HT-29 (cell line): ENCODE results near the gene LAMA2. TPM values are rescaled to one million over a fixed set of nuclear protein-coding genes. Genes with fewer than 3 reads are reported as not detected.
A peak's percentile ranks its signal among the peaks of the same experiment; 100 is the strongest.

Experiments used
- DNase-seq: peaks from one replicate; pipeline ENCODE4 v3.0.0-alpha.2; 2015; ENCODE audit warnings: low spot score
- total RNA-seq: library from RNA; depleted of rRNA; stranded (reverse); fragments of >200 nt; shearing (Covaris generic); gene quantifications from 2 replicates; pipeline ENCODE4 v1.2.3, GENCODE V29; 2014

Gene LAMA2
- total RNA-seq, 1 experiment from 2014 or later, result 0.08 TPM

DNA sequence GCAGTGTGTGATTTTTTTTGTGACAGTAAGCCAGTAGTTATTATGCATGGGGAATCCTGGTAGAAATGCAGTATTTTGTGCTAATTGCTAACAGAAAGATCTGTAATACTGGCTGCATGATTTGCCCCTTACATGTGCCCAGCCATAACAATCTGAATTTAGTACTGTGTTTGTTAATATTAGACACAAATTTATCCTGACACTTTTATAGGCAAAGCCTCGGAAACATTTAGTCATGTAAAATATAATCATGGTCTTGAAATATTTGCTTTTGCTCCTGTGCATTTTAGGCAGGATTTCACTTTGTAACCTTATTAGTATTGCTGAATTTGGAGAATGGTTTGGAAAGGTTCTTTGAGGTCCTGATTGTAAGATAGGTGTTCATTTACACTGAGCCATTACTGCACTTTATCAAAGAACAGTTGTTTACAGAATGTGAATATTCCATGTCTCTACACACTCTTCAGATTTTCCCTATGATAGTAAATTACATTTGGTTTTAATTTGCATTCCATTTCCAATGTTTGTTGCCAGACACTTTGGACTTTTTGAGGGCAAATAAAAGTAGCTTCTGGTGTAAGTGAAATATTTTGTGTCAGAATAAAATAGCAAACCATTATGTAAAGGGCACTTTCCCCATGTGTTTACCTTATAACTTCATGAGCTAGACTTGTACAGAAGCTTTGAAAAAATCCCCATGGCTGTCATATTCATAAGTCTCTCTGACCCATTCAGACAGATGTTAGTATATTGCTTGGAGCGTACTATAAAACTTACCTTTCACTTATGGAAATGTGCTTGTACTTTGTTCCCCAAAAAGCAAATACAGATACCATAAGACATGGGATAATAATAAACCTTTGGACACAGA, 477.1 kb downstream of the LAMA2 start:
- DNase-seq, result no peak

DNA sequence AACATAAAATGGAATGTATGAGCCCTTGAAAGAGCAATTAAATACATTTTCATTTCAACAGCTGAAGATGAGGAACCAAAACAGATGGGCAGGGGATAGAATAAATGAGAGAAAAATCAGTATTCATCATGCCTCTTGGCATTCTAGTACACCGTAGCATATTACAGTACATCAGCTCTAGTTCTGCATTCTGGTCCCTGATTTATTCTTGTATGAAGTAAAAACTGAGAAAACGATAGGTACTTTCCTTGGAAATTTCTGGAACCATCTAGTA, 477.7 kb downstream of the LAMA2 start:
- DNase-seq, result no peak

DNA sequence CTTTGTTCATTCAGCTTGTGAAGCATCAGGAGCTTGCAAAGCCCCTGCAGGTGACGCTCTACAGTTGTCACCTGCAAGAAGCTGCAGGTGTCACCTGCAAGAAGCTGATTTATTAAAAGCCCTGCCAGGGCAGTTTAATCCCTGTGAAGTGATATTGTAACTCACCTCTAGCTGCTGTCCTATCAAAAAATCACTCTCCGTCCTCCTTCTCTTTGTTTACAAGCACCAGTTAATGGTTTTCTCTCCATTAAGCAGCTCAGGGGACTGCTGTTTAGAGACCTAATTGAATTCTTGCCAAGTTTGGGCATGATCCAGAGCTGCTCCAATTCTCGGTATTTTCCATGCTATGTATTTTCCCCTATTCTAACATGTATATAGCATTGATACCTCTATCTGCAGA, 481.1 kb downstream of the LAMA2 start:
- no peak for DNase-seq

DNA sequence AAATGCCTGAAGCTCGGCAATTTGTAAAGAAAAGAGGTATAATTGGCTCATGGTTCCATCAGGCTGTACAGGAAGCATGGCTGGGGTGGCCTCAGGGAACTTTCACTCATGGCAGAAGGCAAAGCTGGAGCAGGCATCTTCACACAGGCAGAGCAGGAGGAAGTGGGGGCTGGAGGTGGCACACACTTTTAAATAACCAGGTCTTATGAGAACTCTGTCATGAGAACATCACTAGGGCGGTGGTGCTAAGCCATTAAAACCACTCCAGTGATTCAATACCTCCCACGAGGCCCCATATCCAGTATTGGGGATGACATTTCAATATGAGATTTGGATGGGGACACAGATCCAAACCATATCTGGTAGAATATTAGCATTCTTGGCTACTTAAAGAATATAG, 481.8 kb downstream of the LAMA2 start:
- DNase-seq, result no peak

DNA sequence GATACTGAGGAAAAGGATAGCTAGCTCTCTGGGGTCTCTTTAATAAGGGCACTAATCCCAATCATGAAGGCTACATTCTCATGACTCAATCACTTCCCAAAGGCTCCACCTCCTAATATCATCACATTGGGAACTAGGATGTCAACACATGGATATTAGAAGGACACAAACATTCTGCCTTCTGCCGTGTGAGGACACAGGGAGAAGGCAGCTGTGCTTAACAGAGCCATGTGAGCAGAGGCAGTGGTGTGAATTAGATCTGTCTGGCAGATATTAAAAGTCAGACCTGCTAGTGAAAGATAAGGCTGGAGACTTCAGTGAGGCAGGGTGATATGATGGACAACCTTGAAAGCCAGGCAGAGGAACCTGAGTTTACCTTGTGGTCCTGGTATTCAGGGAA, 485.1 kb downstream of the LAMA2 start:
- no peak for DNase-seq

DNA sequence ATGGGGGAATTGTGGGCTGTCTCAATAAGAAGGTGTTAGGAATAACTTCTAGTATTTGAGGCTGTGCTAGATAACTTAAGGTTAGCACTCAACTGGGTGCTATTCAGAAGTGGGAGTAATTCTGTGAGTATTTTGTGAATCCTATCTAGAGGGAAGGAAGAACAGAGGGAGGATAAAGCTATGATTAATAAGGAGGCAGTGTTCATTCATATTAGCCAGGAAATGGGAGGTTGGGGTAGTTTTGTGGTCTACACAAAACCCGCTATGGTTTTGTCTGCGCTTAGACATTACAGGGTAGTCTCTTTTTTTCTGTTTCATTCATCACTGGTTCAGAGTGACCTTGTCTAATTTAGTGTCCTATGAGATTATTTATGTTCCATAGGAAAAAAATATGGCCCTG, 486.0 kb downstream of the LAMA2 start:
- DNase-seq, result no peak

DNA sequence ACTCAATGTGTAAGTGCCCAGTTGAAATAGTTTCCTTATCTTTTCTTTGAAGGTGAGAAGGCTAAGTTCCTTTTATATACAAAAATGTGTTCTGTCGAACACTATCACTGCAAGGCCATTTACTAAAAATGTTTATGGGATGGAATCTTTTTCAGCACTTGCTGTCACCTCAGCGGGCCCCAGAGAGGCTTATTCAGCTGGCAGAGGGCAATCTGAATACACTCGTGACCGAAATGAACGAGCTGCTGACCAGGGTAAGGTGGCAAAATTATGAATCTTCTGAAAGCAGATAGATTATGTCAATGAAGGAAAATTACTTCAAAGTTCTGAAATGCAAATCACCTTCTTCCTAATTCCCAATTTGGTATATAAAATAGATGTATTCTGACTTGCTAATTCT, 486.8 kb downstream of the LAMA2 start:
- no peak for DNase-seq

DNA sequence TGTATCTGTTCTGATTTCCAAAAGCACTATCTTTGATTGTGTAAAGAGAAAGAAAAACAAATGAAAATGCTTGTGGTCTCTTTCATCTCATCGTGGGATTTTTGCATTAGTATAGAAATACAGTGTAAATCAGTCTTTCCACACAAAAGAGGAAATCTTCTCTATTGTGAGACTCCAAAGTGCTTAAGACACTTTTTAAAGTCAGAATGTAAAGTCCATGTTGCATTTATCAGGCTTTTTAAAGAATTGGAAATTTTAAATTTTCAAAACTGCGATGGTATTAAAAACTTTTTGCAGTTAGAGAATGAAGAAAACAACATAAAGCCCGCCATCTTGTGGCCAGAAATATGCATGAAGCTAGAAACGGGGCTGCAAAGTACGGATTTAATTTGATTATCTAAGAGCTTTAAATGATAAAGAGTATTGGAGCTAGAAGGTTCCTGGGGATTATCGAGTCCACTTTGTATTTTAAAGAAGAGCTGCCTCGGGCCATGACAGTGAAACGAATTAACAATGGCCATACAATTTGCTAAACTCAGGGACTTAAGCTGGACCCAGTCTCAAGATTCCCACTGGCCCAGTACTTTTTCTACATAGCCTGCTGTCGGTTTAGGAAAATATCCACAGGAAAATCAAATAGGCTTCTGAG, 487.5 kb downstream of the LAMA2 start:
- DNase-seq, result peak; percentile 79

DNA sequence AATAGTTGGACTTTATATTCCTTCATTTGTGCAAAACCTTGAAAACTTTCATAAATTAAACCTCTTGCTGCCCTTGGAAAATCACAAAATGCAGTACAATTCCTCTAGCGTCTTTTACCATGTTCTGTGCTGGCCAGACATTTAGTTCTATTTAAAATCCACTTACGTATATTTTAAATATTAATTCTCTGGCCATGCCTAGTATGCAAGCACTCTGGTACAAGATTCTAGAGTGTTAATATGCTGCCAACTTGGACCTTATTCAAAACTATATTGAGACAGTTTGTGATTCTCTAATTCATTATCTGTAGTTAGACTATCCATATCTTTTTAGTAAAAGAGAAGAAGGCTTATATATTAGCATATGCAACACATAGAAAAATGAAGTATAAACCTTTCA, 498.9 kb downstream of the LAMA2 start:
- no peak for DNase-seq

DNA sequence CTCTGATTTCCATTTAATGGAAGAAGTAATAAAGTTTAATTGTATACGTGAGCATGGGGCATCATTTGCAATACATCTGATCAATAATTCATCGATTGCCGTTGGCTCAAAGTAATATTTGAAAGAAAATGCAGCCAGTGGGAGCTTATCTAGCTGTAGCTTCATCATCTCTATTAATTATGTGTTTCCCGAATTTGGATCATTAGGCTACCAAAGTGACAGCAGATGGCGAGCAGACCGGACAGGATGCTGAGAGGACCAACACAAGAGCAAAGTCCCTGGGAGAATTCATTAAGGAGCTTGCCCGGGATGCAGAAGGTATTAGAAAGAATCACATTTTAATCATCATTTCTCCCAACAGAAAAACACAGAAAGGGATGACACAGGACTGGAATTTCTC, 500.0 kb downstream of the LAMA2 start:
- no peak for DNase-seq

DNA sequence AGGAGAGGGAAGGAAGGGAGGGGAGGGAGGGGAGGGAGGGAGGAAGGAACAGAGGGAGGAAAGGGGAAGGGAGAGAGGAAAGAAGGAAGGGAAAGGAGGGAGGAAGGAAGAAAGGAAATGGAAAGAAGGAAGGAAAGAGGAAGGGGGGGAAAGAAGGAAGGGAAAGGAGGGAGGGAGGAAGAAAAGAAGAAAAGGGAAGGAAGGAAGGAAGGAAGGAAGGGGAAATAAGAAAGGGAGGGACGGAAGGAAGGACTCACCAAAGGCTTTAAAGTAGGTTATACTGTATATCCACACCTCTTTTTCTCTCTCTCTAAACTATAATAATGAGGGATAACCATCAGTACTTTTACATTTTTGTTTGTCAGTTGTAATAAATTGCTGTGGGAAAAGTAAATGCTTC, 502.2 kb downstream of the LAMA2 start:
- no peak for DNase-seq

DNA sequence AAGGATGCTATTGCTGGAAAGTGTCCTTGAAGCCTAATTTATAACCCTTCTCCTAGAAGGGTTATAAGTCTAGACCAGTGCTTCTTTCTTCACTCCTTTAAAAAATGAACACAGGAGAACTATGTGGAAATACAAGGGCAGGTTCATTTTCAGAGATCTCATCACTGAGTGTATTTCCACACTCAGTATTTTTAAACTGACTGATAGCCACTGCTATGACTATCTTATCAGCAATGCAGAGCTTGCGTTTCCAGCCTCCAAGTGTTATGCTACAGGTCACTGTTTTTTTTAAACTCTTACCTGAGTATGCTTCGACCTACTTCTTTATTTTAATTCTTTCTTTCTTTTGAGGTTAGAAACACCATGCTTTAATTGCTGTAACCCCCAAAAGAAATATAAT, 508.0 kb downstream of the LAMA2 start:
- DNase-seq, result no peak

DNA sequence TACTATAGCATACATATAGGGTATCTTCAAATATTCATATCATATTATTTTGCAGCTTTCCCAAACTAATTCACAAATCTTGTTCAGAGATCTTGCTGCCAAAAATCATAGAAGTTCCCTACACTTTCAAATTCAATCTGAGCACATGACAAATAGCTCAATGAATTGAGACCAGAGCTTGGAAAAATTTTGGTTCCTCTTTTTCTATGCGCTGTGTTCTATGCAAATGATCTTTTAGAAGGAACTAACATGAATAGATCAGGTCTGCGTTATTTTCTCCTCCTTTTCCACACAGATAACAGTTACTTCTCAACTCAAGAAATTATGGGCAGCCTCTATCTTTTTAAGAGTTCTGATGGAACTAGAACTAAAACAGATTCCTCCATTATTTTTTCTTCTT, 510.7 kb downstream of the LAMA2 start:
- DNase-seq, result no peak

DNA sequence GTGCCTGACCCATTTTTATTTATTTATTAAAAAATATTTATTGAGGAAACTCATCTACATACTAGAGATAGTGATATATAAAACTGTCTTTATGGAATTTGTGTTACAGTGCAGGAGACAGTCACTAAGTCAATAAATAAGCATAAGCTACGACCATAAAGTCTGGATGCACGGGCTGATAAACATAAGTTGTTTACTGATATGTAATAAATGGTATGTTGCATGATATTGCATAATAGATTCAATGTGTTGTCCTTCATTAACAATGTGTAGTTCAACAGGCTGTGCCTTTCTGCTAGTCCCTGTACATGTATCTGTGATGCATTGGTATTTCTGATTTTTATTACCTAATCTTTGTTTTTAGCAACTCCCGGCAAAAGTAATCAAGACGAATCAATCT, 515.8 kb downstream of the LAMA2 start:
- DNase-seq, result no peak

DNA sequence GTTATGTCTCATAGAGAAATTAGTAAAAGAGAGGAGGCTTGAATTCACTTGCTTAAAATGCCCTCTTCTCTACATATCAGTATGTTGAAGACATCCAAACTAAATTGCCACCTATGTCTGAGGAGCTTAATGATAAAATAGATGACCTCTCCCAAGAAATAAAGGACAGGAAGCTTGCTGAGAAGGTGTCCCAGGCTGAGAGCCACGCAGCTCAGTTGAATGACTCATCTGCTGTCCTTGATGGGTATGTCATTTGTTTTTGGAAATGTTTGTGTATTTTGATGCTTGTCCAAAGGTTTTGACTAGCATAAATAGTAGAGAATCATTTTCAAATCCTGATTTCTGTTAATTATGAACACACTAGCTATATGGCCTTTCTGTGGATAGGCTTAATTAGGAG, 519.3 kb downstream of the LAMA2 start:
- DNase-seq, result no peak

DNA sequence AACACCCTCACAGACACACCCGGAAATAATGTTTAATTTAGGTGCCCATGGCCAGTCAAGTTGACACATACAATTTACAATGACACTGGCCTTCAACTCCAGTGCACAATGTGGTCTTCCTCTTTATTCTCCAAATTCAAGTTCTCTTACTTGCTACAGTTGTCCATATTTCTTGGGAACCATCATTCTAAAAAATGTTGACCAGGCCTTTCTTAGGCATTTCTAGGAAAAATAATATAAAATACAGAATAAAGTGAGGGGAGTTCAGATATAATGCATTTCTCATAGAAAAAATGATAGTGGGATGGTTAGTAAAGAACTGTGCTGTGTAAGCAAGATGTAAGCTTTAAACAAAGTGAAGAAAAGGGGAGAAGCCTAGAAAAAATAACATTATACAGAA, 528.2 kb downstream of the LAMA2 start:
- no peak for DNase-seq

DNA sequence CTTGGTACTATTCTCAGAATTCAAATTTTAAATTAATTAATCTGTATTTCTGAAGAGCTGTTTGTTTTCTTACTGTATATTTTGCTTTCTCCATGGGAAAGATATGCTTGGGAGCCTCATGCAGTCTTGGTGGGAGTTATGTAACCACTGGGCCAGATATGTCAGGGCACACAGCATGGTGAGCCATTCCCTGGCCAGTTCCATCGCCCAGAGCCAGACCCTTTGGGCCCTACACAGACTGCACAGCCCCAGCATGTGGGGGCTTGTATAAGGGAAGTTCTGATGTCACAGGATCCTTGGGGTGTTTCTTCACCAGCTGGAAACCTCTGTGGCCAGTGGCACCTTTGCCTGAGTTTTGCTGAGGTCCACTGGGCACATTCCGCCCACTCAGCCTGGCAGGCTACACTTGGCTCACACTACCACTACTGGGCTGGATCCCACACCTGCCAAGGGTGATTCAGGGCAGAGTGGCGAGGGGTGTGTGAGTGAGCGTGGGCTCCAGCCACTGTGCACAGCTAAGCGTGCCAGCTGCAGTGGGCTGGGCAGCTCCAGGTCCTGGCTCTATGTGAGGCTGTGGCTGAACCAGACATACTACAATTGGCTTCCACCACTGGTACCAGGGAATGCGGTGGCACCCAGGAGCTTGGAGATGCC, 533.5 kb downstream of the LAMA2 start:
- DNase-seq, result no peak

DNA sequence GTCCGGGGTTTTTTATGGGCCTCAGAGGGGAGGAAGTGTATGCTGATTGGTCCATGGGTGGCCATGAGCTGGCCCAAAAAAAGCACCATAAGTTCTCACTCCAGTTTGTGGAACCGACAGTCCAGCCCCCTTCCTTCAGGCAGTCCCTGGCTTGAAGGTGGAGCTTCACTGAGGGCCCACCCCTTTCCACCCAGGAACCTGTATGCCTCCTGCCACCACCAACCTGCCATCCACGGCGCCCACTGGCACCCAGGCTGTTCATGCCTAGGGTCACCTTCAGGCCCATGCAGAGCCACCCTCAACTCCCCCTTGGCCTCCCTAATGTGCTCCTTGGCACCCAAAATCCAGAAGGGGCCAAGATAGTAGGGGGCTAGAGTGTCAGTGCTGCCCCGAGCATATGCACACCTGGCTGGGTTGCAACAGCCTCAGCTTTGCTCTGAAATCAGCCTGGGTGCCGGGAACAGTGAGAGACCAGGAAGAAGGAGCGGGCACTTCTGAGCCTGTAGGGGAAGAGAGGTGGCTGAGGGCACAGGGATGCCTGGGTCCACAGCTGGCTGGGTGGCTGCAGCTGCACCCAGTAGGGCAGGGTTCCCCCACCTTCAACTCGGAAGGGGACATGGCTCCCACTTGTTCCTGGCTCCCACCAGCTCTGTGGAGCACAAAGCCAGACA, 534.6 kb downstream of the LAMA2 start:
- DNase-seq, result no peak

DNA sequence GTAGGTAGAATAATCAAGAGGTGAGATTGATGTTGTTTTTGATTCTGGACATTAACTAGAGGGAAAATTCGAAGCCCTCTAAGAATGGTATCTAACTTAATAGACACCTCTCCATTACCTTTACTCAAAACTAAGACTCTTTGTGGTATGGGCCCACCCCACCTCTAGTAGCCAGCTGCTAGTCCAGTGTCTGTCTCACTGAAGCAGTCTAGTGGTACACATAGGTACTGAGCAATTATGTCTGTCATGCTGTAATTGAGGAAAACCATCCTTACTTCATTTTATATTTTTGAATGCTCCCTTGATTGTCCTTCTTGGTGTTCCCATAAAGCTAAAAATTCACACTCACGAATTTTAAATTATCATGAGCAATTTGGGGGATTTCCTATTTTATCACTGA, 536.4 kb downstream of the LAMA2 start:
- no peak for DNase-seq

DNA sequence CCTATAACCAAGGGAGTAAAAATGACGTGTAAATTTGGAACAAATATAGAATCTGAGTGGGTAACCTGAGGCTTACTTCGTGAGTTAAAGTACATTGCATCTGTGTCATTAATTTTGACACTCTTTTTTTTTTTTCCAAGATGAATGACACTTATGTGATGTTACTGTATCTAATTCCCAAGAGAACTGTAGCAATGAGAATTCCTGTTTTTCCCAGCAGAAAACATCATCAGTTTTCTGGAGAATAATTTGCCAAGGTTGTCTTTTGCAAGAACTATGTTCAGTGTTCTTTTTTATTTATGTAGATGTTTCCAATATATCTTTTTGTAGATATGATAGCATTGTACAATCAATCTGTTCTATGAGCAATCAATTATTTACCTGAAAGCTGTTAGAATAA, 543.4 kb downstream of the LAMA2 start:
- no peak for DNase-seq

DNA sequence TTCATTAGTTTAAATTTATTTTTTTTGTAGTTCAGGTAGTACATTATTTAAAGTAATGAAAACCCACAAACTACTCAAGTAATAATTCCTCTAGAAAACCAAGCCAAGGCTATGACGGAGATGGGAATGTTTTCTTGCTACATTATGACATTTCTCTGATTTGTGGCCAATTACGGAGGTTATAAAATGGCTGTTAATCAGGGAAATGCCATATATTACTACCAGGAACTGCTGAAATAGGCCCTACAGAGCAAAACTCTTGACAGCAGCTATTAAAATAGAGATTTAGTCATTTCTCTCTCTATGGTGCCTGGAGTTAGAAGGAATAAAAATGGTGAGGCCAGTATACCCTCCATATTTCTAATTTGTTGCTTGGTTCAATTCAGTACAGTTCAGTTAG, 547.0 kb downstream of the LAMA2 start:
- no peak for DNase-seq

DNA sequence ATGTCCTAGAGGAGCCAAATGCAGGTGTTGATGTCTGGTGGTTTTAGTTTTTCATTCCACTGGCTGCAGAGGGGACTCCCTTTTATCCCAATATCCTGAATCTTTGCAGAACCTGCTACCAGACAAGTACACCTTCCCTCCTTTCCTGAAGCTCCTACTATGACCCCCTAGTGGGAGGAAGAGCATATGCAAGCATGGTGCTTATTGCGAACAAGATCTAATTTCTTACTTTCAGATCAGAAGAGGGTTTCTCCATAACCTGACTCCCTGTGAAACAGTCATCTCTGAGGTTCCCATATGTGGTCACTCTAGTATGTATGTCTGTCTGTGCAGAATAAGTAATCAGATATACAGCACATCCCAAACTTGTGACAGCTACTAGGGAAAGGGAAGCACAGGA, 549.8 kb downstream of the LAMA2 start:
- peak; percentile 5 for DNase-seq

DNA sequence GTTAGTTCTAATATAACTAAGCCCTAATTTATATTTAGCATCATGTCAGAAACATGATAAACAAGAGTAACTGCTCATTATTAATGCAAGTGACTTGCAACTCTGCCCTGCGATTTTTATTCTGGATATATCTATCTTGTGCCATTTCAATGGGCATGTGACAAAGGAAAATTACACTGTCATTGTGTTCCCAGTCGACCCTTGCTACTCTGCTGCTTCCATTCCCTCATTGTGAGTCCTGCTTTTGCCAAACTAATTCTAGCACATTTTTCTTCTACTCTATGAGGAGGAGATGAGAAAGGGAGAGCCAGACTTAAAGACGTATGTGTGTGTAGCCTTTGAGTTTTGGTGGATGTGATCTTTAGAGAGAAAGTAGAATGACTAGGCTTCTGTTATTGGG, 551.2 kb downstream of the LAMA2 start:
- no peak for DNase-seq
